Glomerular endothelial cell (primary cell): ENCODE results near the gene STIM1. TPM values are rescaled to one million over a fixed set of nuclear protein-coding genes. Genes with fewer than 3 reads are reported as not detected.
"Not testable (repeated sequence)": the region's sequence is repeated elsewhere in the genome, so short reads cannot be mapped to it uniquely, and the experiment has no call there.

Experiments used
- DNase-seq: peaks from one replicate; pipeline ENCODE4 v3.0.0-alpha.2; 2011; ENCODE audit warnings: low read depth, low spot score; ENCODE audit errors: extremely low read depth
- total RNA-seq: library from RNA; depleted of rRNA; stranded (reverse); fragments of >200 nt; gene quantifications from 2 replicates; pipeline ENCODE4 v1.2.3, GENCODE V29; 2015

The STIM1 gene
- total RNA-seq, 1 donor from 2014 or later = 34.1 TPM

- no peak for DNase-seq
These were observed 24.6 kb downstream of the STIM1 start for GRCh38 chr11:3879967-3880542.

- DNase-seq = no peak
These were observed 25.3 kb downstream of the STIM1 start for GRCh38 chr11:3880724-3881123.

- no peak for DNase-seq
These were observed 27.2 kb downstream of the STIM1 start for GRCh38 chr11:3882655-3883054.

GRCh38 chr11:3885855-3886254 lies 30.4 kb downstream of the STIM1 start:
- DNase-seq = no peak

GRCh38 chr11:3886985-3887384 lies 31.5 kb downstream of the STIM1 start:
- no peak for DNase-seq

GRCh38 chr11:3888876-3889275 lies 33.4 kb downstream of the STIM1 start:
- no peak for DNase-seq

GRCh38 chr11:3890014-3890413 lies 34.5 kb downstream of the STIM1 start:
- DNase-seq = no peak

GRCh38 chr11:3890806-3891205 lies 35.3 kb downstream of the STIM1 start:
- no peak for DNase-seq

- DNase-seq = no peak
These were observed 36.3 kb downstream of the STIM1 start for GRCh38 chr11:3891751-3892150.

- DNase-seq = no peak
These were observed 36.7 kb downstream of the STIM1 start for GRCh38 chr11:3892156-3892555.

GRCh38 chr11:3893311-3893710 lies 37.8 kb downstream of the STIM1 start:
- DNase-seq = no peak

GRCh38 chr11:3894128-3894731 lies 38.8 kb downstream of the STIM1 start:
- no peak for DNase-seq

GRCh38 chr11:3896644-3897043 lies 41.2 kb downstream of the STIM1 start:
- no peak for DNase-seq

GRCh38 chr11:3900230-3900629 lies 44.8 kb downstream of the STIM1 start:
- DNase-seq = not testable (repeated sequence)

GRCh38 chr11:3901249-3902025 lies 46.0 kb downstream of the STIM1 start:
- DNase-seq = no peak

- DNase-seq = no peak
These were observed 47.0 kb downstream of the STIM1 start for GRCh38 chr11:3902441-3902840.

GRCh38 chr11:3903207-3903896 lies 47.9 kb downstream of the STIM1 start:
- DNase-seq = no peak

GRCh38 chr11:3904228-3904627 lies 48.8 kb downstream of the STIM1 start:
- DNase-seq = no peak

GRCh38 chr11:3905080-3905953 lies 49.9 kb downstream of the STIM1 start:
- no peak for DNase-seq

GRCh38 chr11:3906166-3906565 lies 50.7 kb downstream of the STIM1 start:
- DNase-seq = no peak

- no peak for DNase-seq
These were observed 52.1 kb downstream of the STIM1 start for GRCh38 chr11:3907590-3907989.
